SK-N-SH treated with all-trans-retinoic acid at 6 μM for 48 hours (cell line): ENCODE measurements around the gene KRT17.
"Not testable (repeated sequence)": the region's sequence is repeated elsewhere in the genome, so short reads cannot be mapped to it uniquely, and the experiment has no call there.

Source experiments
- ATAC-seq: fragments of 200-7000 bp; cut with Tn5 transposase; 3 replicates; pipeline ENCODE4 v1.9.1; 2020; ENCODE audit warnings: mild to moderate bottlenecking, moderate library complexity
- BACH2 ChIP-seq: fragments of 250-450 bp; sonication (Bioruptor Pico); IDR thresholded peaks from 2 replicates; pipeline ENCODE4 v1.9.0; 2021; ENCODE audit warnings: mild to moderate bottlenecking, borderline replicate concordance
- CREB5 ChIP-seq: fragments of 250-450 bp; sonication (Bioruptor Pico); IDR thresholded peaks from 2 replicates; pipeline ENCODE4 v1.5.1; 2020; ENCODE audit warnings: low read depth, mild to moderate bottlenecking, moderate library complexity
- GLIS3 ChIP-seq: fragments of 250-450 bp; sonication (Bioruptor Pico); IDR thresholded peaks from 2 replicates; pipeline ENCODE4 v1.5.0; 2020; ENCODE audit warnings: mild to moderate bottlenecking, moderate library complexity
- ISL1 ChIP-seq: fragments of 250-450 bp; sonication (Bioruptor Pico); IDR thresholded peaks from 2 replicates; pipeline ENCODE4 v2.1.2; 2022; ENCODE audit warnings: mild to moderate bottlenecking, moderate library complexity
- OSR1 ChIP-seq: fragments of 250-450 bp; sonication (Bioruptor Pico); IDR thresholded peaks from 2 replicates; pipeline ENCODE4 v1.8.0; 2022; ENCODE audit warnings: moderate library complexity, mild to moderate bottlenecking, inconsistent platforms
- PATZ1 ChIP-seq: fragments of 250-450 bp; sonication (Bioruptor Pico); IDR thresholded peaks from 2 replicates; pipeline ENCODE4 v1.8.0; 2020; ENCODE audit warnings: mild to moderate bottlenecking, moderate library complexity, borderline replicate concordance
- POU6F1 ChIP-seq: fragments of 250-450 bp; sonication (Bioruptor Pico); IDR thresholded peaks from 2 replicates; pipeline ENCODE4 v1.8.0; 2021; ENCODE audit warnings: low read depth, mild to moderate bottlenecking, moderate library complexity, borderline replicate concordance
- PPARA ChIP-seq: fragments of 250-450 bp; sonication (Bioruptor Pico); IDR thresholded peaks from 2 replicates; pipeline ENCODE4 v1.5.0; 2020; ENCODE audit warnings: mild to moderate bottlenecking, borderline replicate concordance
- TSHZ2 ChIP-seq: fragments of 250-450 bp; sonication (Bioruptor Pico); IDR thresholded peaks from 2 replicates; pipeline ENCODE4 v1.5.0; 2020; ENCODE audit warnings: mild to moderate bottlenecking, moderate library complexity
- ZC3H10 ChIP-seq: fragments of 250-450 bp; sonication (Bioruptor Pico); IDR thresholded peaks from 2 replicates; pipeline ENCODE4 v1.5.1; 2021; ENCODE audit warnings: mild to moderate bottlenecking, moderate library complexity
- ZNF565 ChIP-seq: fragments of 450-650 bp; formaldehyde crosslinking; conservative IDR thresholded peaks from 2 replicates; pipeline ENCODE4 v1.5.0; 2020; ENCODE audit warnings: low read depth, mild to moderate bottlenecking, moderate library complexity
- ZNF8 ChIP-seq: fragments of 450-650 bp; formaldehyde crosslinking; IDR thresholded peaks from 2 replicates; pipeline ENCODE4 v1.5.0; 2020; ENCODE audit warnings: mild to moderate bottlenecking, moderate library complexity

Gene KRT17

GRCh38 chr17:41625602-41626001, 1.2 kb upstream of the KRT17 start:
- TF ChIP-seq OSR1 (CRISPR knock-in tag) (no peak), PATZ1 (no peak)
- TF ChIP-seq, all 23 proteins: peak for 0
- ATAC-seq, result no peak

- ATAC-seq, result not testable (repeated sequence)
These were observed 1.1 kb downstream of the KRT17 start for GRCh38 chr17:41623184-41623861.

GRCh38 chr17:41622340-41623183, 1.8 kb downstream of the KRT17 start:
- not testable (repeated sequence) for ATAC-seq

GRCh38 chr17:41621916-41622315, 2.5 kb downstream of the KRT17 start:
- ATAC-seq, result no peak
- TF ChIP-seq POU6F1 (no peak), ZNF565 (no peak), PATZ1 (no peak), PPARA (CRISPR knock-in tag) (no peak), BACH2 (CRISPR knock-in tag) (no peak), ISL1 (CRISPR knock-in tag) (no peak), TSHZ2 (CRISPR knock-in tag) (no peak), ZC3H10 (CRISPR knock-in tag) (no peak), CREB5 (CRISPR knock-in tag) (no peak), ZNF8 (CRISPR knock-in tag) (no peak), GLIS3 (no peak)

- ATAC-seq, result not testable (repeated sequence)
These were observed 2.9 kb downstream of the KRT17 start for GRCh38 chr17:41621435-41621817.
